ENCODE results near the gene RPS6KB2.

Gene RPS6KB2

DNA sequence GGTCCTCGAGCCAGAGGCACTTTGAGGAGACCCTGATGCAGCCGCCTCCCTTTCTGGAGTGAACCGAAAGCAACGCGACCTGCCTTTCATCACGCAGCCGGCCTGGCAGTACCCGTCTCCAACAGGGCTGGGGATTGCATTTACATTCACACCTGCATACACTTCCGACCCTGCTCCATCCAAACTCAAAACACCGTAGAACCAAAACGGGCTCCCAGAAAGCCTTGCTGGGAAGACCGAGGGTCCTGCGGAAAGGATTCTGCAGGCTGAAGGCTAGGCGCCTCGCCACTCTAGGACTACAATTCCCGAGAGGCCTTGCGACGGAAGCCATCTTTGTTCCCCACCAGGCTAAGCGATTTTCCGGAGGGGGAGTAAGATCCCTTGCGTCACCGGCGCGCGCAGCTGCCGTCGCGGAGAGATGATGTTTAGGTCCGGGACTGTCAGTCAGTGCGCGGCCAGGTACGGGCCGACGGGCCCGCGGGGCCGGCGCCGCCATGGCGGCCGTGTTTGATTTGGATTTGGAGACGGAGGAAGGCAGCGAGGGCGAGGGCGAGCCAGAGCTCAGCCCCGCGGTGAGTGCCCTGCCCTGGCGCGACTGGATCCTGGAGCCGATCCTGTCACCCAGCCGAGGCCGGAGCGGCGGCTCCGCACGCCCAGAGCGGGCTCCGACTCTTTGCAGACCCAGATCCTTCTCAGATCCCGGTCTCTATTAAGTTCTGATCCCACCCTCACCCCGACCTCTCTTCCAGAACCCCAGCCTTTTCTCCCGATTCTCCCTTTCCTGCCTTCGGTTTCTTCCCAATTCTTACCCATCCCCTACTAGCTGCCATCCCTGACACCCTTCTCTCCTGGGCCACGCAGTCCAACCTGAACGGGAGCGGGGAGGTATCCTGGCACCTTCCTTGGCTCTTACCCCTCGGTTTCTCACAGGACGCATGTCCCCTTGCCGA is at the start of gene RPS6KB2:
RPS6KB2 (plus strand) TSS at position 443 of the 950 bp plus-strand sequence; CDS start at position 495, 52 bp downstream.
- peak within 1 kb of the TSS; percentile 45 for H3K27ac ChIP-seq (ENCODE audit: low read length)
- peak within 1 kb of the TSS; percentile 89 for H3K4me3 ChIP-seq (ENCODE audit: low read length)
- no peaks in the 10 kb centered on the region for H3K27me3 ChIP-seq (ENCODE audit: insufficient read depth, low read length)
- H3K4me1 ChIP-seq (ENCODE audit: insufficient read depth, low read length): no peaks in the 10 kb centered on the region; the same call in 1 of the 2 replicates
- peak within 1 kb of the TSS; percentile 91 for H3K9ac ChIP-seq (ENCODE audit: low read depth, low read length)
- H3K36me3 ChIP-seq (ENCODE audit: insufficient read depth, low read depth, low read length): peaks cover 23% of the 10 kb centered on the region; the same call in 1 of the 2 replicates
- no peaks in the 10 kb centered on the region for H3K9me3 ChIP-seq (ENCODE audit: insufficient read depth, low read depth, low read length)

DNA sequence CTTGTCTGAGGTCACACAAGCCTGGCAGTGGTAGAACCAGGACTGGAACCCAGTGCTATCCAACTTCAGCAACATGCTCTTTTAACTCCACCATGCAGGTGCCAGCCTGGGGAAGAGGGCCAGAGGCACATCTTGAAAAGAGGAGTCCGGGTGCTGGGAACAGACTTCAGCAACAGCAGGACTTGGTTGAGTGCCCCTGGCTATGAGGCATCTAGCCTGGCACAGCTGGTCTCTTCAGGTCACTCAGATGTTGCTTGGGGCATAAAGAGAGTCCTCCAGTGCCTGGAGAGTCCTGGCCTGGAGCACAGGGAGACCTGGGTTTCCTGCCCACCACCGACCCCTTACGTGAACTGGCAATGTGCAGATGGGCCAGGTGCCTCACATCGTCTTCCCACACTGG is 49.8 kb upstream of the RPS6KB2 start:
- H3K9me3 ChIP-seq (ENCODE audit: insufficient read depth, low read depth, low read length): no peaks in the 10 kb centered on the region
- H3K9ac ChIP-seq (ENCODE audit: low read depth, low read length): no peak overlapping the region
- peaks cover 18% of the 10 kb centered on the region for H3K4me1 ChIP-seq (ENCODE audit: insufficient read depth, low read length)
- H3K4me3 ChIP-seq (ENCODE audit: low read length): no peak overlapping the region
- H3K36me3 ChIP-seq (ENCODE audit: insufficient read depth, low read depth, low read length): no peaks in the 10 kb centered on the region
- peaks cover 55% of the 10 kb centered on the region for H3K27me3 ChIP-seq (ENCODE audit: insufficient read depth, low read length)
- no peak overlapping the region for H3K27ac ChIP-seq (ENCODE audit: low read length)

DNA sequence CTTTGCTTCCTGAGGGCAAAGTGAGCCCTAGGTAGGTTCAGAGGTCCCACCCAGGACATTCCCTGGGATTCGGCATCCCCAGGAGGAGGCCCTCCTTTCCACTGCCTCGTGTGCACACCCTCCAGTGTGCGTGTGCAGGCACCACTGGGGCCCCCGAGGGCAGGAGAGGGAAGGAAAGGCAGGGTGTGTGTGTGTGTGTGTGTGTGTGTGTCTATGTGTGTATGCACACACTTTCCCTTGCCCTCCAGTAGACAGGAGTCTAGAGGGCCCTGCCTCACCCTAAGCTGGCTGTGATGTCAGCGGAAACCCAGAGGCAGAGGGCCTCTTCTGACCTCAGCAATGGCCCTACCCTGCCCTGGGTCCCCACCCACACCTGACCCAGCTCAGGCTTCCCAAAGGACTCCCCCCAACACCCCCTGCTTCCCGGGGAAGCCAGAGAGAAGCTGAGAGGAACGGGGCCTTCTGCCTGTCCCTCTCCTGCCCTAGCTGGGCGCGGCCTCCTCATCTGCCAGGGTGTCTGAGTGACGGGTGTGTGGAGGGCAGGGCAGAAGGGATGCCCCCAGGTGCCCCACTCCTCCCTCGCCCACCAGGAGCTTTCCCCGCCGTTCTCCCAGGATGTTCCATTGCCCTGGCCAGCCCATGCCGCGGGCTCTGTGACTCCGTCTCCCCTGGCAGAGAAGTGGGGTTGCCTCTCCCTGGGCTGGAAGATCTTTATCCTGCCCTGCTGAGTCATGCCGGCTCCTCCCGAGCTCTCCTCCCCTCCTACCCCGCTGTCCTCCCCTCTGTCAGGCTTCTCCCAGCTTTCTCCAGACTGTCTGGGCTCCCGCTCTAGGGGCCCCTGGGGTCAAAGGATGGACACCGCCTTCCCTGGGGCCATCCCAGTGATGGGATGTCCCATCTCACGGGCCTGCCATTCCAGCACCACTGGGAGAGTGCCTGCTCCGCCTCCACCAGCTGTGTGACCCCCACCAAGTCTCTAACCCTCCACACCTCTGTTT is 48.9 kb upstream of the RPS6KB2 start:
- peaks cover 14% of the 10 kb centered on the region for H3K4me1 ChIP-seq (ENCODE audit: insufficient read depth, low read length)
- peaks cover 49% of the 10 kb centered on the region for H3K27me3 ChIP-seq (ENCODE audit: insufficient read depth, low read length)
- H3K9me3 ChIP-seq (ENCODE audit: insufficient read depth, low read depth, low read length): no peaks in the 10 kb centered on the region
- H3K9ac ChIP-seq (ENCODE audit: low read depth, low read length): no peak overlapping the region
- H3K4me3 ChIP-seq (ENCODE audit: low read length): no peak overlapping the region
- H3K27ac ChIP-seq (ENCODE audit: low read length): no peak overlapping the region
- no peaks in the 10 kb centered on the region for H3K36me3 ChIP-seq (ENCODE audit: insufficient read depth, low read depth, low read length)

DNA sequence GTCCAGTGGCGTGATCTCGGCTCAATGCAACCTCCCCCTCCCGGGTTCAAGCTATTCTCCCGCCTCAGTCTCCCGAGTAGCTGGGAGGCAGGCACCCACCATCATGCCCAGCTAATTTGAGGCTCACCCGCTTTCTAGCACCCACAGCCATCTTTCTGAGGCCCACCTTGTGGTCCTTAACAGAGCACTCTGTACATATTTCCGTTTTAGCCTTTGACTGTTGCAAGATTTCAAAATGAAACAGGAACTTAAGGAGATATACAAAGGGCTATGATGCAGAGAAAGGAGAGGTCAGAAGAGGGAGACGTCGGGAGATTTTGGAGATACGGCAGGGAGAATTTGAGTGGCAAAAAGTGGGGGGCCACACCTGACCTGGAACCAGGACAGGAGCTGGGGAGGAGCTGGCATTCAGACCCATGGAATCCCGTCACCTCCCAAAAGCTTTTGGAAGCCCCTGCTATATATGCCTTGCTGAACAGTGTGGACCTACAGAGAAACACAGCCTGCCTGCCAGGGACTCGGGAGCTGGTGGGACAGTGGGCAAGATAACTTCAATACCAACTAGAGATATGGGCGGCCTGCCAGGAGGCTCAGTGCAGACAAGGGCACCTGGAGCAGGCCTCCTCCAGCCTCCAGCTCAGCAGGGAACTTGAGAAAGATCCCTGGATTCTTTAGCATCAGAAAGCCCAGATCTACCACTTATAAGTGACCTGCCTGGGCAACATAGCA is 46.9 kb upstream of the RPS6KB2 start:
- Histone ChIP-seq H3K9ac (ENCODE audit: low read depth, low read length) (no peak overlapping the region), H3K27ac (ENCODE audit: low read length) (no peak overlapping the region)

DNA sequence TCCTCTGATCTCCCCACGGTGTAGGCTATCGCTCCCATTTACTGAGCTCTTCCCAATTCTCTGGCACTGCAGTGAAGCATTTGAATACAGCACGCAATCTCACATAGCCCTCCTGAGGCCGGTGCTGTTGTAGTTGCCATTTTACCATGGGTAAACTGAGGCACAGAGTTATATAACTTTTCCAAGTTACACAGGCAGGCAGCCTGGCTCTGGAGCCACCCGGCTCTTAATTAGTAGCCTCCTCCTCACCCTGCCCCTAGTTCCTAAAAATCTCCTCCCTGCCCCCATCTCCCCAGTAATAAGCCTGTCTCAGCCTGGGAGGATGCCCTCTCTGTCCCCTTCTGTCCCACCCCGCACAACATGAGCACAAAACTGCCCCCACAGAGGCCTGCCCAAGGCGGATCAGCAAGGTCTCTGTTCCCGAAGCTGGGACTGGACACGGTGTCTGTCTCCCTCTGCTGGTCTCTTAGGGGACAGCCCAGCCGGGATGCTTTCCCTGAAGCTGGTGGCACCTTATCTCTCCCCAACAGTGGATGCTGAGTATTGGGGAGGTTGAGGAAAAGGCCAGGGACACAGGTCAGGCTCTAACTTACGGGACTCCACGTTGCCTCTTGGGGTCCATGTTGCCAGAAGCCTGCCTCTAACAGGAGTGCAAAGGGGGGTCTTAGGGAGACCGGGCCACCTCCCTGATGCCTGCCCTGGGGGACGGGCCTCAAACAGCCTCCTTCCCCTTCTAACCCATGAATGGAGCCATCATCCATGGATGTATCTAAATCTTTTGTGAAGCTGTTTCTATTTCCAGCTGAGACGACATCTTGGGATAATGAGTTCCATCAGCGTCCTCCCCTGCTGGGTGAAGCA is 45.8 kb upstream of the RPS6KB2 start:
- no peak overlapping the region for H3K4me3 ChIP-seq (ENCODE audit: low read length)
- H3K9me3 ChIP-seq (ENCODE audit: insufficient read depth, low read depth, low read length): no peaks in the 10 kb centered on the region
- H3K4me1 ChIP-seq (ENCODE audit: insufficient read depth, low read length): no peaks in the 10 kb centered on the region; the same call in 1 of the 2 replicates
- peaks cover 32% of the 10 kb centered on the region for H3K27me3 ChIP-seq (ENCODE audit: insufficient read depth, low read length)
- H3K9ac ChIP-seq (ENCODE audit: low read depth, low read length): no peak overlapping the region
- H3K27ac ChIP-seq (ENCODE audit: low read length): no peak overlapping the region
- H3K36me3 ChIP-seq (ENCODE audit: insufficient read depth, low read depth, low read length): no peaks in the 10 kb centered on the region

More for the DNA sequence above, 46.9 kb upstream of the RPS6KB2 start:
- Histone ChIP-seq H3K9me3 (ENCODE audit: insufficient read depth, low read depth, low read length) (no peaks in the 10 kb centered on the region), H3K27me3 (ENCODE audit: insufficient read depth, low read length) (peaks cover 43% of the 10 kb centered on the region), H3K36me3 (ENCODE audit: insufficient read depth, low read depth, low read length) (no peaks in the 10 kb centered on the region), H3K4me1 (ENCODE audit: insufficient read depth, low read length) (peaks cover 4% of the 10 kb centered on the region), H3K4me3 (ENCODE audit: low read length) (no peak overlapping the region)

DNA sequence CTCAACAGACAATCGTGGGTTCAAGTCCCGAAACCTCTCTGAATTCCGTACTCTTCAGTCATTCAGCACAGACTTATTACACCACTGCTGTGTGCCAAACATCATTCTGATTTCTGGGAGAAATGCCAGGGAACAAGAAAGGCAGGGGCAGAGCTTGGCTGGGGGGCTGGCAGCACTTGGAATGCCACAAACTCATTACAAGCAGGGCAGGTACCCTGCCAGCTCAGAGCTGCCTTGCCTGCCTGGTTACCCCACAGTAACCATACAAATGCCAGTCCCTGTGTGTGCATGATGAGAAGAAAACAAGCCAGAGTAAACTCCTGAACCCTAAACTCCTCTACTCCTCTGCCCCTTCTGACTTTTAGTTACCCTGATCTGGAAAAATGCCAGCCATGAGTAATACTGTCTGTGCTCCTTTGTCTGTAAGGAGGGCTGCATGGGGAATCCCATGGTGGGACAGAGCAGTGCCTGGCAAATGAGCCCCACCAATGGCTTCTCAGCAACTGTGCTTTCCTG is 43.4 kb upstream of the RPS6KB2 start:
- Histone ChIP-seq H3K4me3 (ENCODE audit: low read length) (no peak overlapping the region), H3K27me3 (ENCODE audit: insufficient read depth, low read length) (peaks cover 16% of the 10 kb centered on the region), H3K27ac (ENCODE audit: low read length) (no peak overlapping the region), H3K36me3 (ENCODE audit: insufficient read depth, low read depth, low read length) (no peaks in the 10 kb centered on the region), H3K4me1 (ENCODE audit: insufficient read depth, low read length) (no peaks in the 10 kb centered on the region), H3K9me3 (ENCODE audit: insufficient read depth, low read depth, low read length) (no peaks in the 10 kb centered on the region), H3K9ac (ENCODE audit: low read depth, low read length) (no peak overlapping the region)

DNA sequence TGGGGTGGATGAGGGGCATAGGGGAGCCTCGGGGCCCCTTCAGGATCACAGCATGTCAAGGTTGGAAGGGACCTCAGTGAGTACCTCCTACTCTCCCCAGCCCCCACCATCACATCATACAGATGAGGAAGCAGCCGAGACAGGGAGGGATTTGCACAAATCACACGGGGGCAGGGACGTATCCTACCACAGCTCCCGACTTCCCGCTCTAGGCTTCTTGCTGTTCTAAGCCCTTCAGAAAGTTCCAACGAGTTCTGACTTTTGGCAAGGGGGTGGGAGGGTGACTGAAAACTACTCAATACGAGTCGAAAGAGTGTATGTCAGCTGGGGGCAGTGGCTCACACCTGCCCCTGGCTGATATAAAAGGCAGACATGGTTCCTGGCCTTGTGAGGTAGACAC is 41.2 kb upstream of the RPS6KB2 start:
- Histone ChIP-seq H3K27me3 (ENCODE audit: insufficient read depth, low read length) (peaks cover 16% of the 10 kb centered on the region), H3K4me1 (ENCODE audit: insufficient read depth, low read length) (no peaks in the 10 kb centered on the region), H3K36me3 (ENCODE audit: insufficient read depth, low read depth, low read length) (no peaks in the 10 kb centered on the region), H3K9me3 (ENCODE audit: insufficient read depth, low read depth, low read length) (no peaks in the 10 kb centered on the region), H3K4me3 (ENCODE audit: low read length) (no peak overlapping the region), H3K27ac (ENCODE audit: low read length) (no peak overlapping the region), H3K9ac (ENCODE audit: low read depth, low read length) (no peak overlapping the region)

DNA sequence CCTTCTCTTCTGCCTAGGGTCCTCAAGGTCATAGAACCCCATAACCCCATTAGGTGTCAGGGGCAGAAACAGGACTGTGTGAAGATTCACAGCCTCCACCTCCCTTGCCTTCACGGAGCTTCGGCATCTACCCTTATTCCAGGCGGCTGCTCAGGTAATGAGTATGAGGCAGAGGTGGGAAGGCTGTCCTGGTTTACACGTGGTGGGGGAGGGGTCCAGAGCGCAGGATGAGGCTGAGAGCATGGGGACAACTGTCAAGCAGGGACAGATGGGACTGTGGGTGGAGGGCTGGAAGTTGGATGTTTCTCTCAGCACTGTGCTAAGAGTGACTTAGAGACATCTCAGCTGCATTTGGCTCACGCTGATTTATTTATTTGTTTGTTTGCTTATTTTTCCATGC is 40.8 kb upstream of the RPS6KB2 start:
- peaks cover 19% of the 10 kb centered on the region for H3K27me3 ChIP-seq (ENCODE audit: insufficient read depth, low read length)
- no peaks in the 10 kb centered on the region for H3K9me3 ChIP-seq (ENCODE audit: insufficient read depth, low read depth, low read length)
- no peaks in the 10 kb centered on the region for H3K36me3 ChIP-seq (ENCODE audit: insufficient read depth, low read depth, low read length)
- no peak overlapping the region for H3K4me3 ChIP-seq (ENCODE audit: low read length)
- H3K9ac ChIP-seq (ENCODE audit: low read depth, low read length): no peak overlapping the region
- no peaks in the 10 kb centered on the region for H3K4me1 ChIP-seq (ENCODE audit: insufficient read depth, low read length)
- H3K27ac ChIP-seq (ENCODE audit: low read length): no peak overlapping the region

DNA sequence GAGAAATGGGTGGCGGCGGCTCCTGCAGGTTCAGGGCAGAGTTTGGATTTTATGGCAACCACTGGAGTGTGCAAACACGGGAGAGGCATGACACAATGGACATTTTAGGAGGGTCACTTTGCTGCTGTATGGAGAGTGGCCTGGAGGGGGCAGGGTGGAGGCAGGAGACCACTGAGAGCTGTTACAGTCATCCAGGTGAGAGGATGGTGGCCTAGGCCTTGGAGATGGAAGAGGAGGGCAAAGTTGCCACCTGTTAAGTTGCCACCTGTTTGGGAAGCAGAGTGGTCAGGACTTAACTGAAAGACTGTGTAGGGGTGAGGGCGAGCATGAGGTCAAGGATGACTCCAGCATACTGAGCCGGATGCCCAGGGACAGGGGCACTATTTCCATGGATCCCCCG is 38.8 kb upstream of the RPS6KB2 start:
- Histone ChIP-seq H3K36me3 (ENCODE audit: insufficient read depth, low read depth, low read length) (no peaks in the 10 kb centered on the region; the same call in 1 of the 2 replicates), H3K27ac (ENCODE audit: low read length) (no peak overlapping the region), H3K9me3 (ENCODE audit: insufficient read depth, low read depth, low read length) (no peaks in the 10 kb centered on the region), H3K9ac (ENCODE audit: low read depth, low read length) (no peak overlapping the region), H3K4me3 (ENCODE audit: low read length) (no peak overlapping the region), H3K4me1 (ENCODE audit: insufficient read depth, low read length) (no peaks in the 10 kb centered on the region), H3K27me3 (ENCODE audit: insufficient read depth, low read length) (peaks cover 19% of the 10 kb centered on the region)

DNA sequence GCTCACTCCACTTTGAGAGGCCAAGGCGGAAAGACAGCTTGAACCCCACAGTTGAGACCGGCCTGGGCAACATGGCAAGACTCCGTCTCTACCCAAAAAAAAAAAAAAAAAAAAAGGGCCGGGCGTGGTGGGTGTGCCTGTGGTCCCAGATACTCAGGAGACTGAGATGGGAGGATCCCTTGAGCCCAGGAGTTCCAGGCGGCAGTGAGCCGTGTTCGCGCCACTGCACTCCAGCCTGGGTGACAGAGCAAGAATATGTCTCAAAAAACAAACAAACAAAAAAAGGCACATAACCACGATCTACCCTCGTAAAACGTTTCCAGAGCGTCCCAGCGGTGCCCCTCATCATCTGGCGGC is 37.4 kb upstream of the RPS6KB2 start:
- peak overlapping the region; percentile 98 for H3K4me3 ChIP-seq (ENCODE audit: low read length)
- no peaks in the 10 kb centered on the region for H3K9me3 ChIP-seq (ENCODE audit: insufficient read depth, low read depth, low read length)
- no peaks in the 10 kb centered on the region for H3K4me1 ChIP-seq (ENCODE audit: insufficient read depth, low read length)
- peaks cover 8% of the 10 kb centered on the region; the same call in 1 of the 2 replicates for H3K36me3 ChIP-seq (ENCODE audit: insufficient read depth, low read depth, low read length)
- H3K27ac ChIP-seq (ENCODE audit: low read length): no peak overlapping the region
- H3K9ac ChIP-seq (ENCODE audit: low read depth, low read length): peak overlapping the region; percentile 98; the same call in 1 of the 2 replicates
- peaks cover 6% of the 10 kb centered on the region; the same call in 1 of the 2 replicates for H3K27me3 ChIP-seq (ENCODE audit: insufficient read depth, low read length)
